Transverse colon (tissue), 4 donors: ENCODE data around the gene HDGFL3.

Experiments
- CTCF ChIP-seq, 5 experiments: fragments of 200-600 bp in 3 of 5; fragments of 450-650 bp in 2 of 5; sonication (generic) in 3 of 5; IDR thresholded peaks; 1 replicate in 2 of 5; 2 replicates in 3 of 5; pipeline ENCODE4 v1.5.1; 2016 to 2017; ENCODE audit warnings: antibody characterized with exemption in 5 of 5, inconsistent platforms in 3 of 5, mild to moderate bottlenecking in 2 of 5, moderate library complexity in 1 of 5
- EP300 ChIP-seq: sonication (generic); formaldehyde crosslinking; IDR thresholded peaks from one replicate; pipeline ENCODE4 v1.6.1; 2017; ENCODE audit warnings: antibody characterized with exemption, low read depth
- POLR2A ChIP-seq: fragments of 450-650 bp; IDR thresholded peaks from one replicate; pipeline ENCODE4 v1.6.1; 2016; ENCODE audit warnings: antibody characterized with exemption, mild to moderate bottlenecking, moderate library complexity
- POLR2AphosphoS5 ChIP-seq, 3 donors: sonication (generic); formaldehyde crosslinking; IDR thresholded peaks; one replicate each; pipeline ENCODE4 v1.6.1; 2016; ENCODE audit warnings: antibody characterized with exemption in 3 of 3

- TF ChIP-seq CTCF (IDR thresholded peaks at IDR 0.05) (no peak), POLR2AphosphoS5 (IDR thresholded peaks at IDR 0.05) (no peak), POLR2A (no peak), EP300 (no peak)
Observed at GRCh38 chr15:83118291-83118827, 89.3 kb downstream of the HDGFL3 start.
